PC-9 (cell line): ENCODE measurements around the gene IRF2. TPM values are rescaled to one million over a fixed set of nuclear protein-coding genes. Genes with fewer than 3 reads are reported as not detected.

Experiments used
- BruUV-seq: library from RNA; stranded (reverse); fragments of 400-500 nt; replicated peaks from 2 replicates; lab custom pipeline; 2021; lab: Mats Ljungman, UMichigan
- CTCF ChIA-PET: fragments of 300-600 bp; sonication (Branson Sonifier 250); formaldehyde crosslinking; loops from one replicate; lab custom pipeline; 2022; ENCODE audit warnings: antibody characterized with exemption; lab: Charles Lee
- POLR2A ChIA-PET: fragments of 300-600 bp; sonication (Branson Sonifier 250); formaldehyde crosslinking; loops from one replicate; lab custom pipeline; 2022; ENCODE audit warnings: antibody characterized with exemption; ENCODE audit not compliant: unreplicated experiment; lab: Charles Lee
- DNase-seq, 2 experiments: peaks; one replicate each; pipeline versions ENCODE4 v3.0.0 to v3.0.0-alpha.2; 2015 to 2022; ENCODE audit warnings: mixed read lengths in 1 of 2
- H2AFZ ChIP-seq: fragments of 200-600 bp; sonication (generic); 2 replicates; pipeline ENCODE4 v1.8.1; 2017; ENCODE audit warnings: antibody characterized with exemption
- H3F3A ChIP-seq: fragments of 200-600 bp; sonication (generic); 2 replicates; pipeline ENCODE4 v1.8.1; 2017; ENCODE audit warnings: antibody characterized with exemption, mild to moderate bottlenecking, low read depth; ENCODE audit not compliant: insufficient read depth
- H3K27ac ChIP-seq: fragments of 200-600 bp; sonication (generic); 2 replicates; pipeline ENCODE4 v1.6.1; 2016; ENCODE audit warnings: mixed run types
- H3K27me3 ChIP-seq: fragments of 200-600 bp; sonication (generic); 2 replicates; pipeline ENCODE4 v1.6.1; 2016; ENCODE audit warnings: low read depth, mixed run types; ENCODE audit not compliant: insufficient read depth
- H3K36me3 ChIP-seq: fragments of 200-600 bp; sonication (generic); 2 replicates; pipeline ENCODE4 v1.6.1; 2016; ENCODE audit warnings: low read depth, mixed run types
- H3K4me1 ChIP-seq: fragments of 200-600 bp; sonication (generic); replicated peaks from 2 replicates; pipeline ENCODE4 v1.6.1; 2016; ENCODE audit warnings: mixed run types; ENCODE audit not compliant: insufficient read depth
- H3K4me2 ChIP-seq: fragments of 200-600 bp; sonication (generic); 2 replicates; pipeline ENCODE4 v1.6.1; 2017; ENCODE audit warnings: mixed run types
- H3K4me3 ChIP-seq: fragments of 200-600 bp; sonication (generic); 2 replicates; pipeline ENCODE4 v1.6.1; 2016; ENCODE audit warnings: mixed run types
- H3K79me2 ChIP-seq: fragments of 200-600 bp; sonication (generic); 2 replicates; pipeline ENCODE4 v1.6.1; 2017; ENCODE audit warnings: low read depth, mixed run types
- H3K9me2 ChIP-seq: fragments of 200-600 bp; sonication (generic); 2 replicates; pipeline ENCODE4 v1.8.1; 2017; ENCODE audit warnings: mild to moderate bottlenecking; ENCODE audit not compliant: insufficient read depth
- H3K9me3 ChIP-seq: fragments of 200-600 bp; sonication (generic); 2 replicates; pipeline ENCODE4 v1.8.1; 2016; ENCODE audit warnings: low read depth; ENCODE audit not compliant: insufficient read depth
- H4K20me1 ChIP-seq: fragments of 200-600 bp; sonication (generic); 2 replicates; pipeline ENCODE4 v1.8.1; 2017; ENCODE audit not compliant: insufficient read depth
- EZH2 ChIP-seq: fragments of 200-600 bp; sonication (generic); IDR thresholded peaks from 2 replicates; pipeline ENCODE4 v1.8.0; 2017; ENCODE audit warnings: antibody characterized with exemption, low read depth
- intact Hi-C: fragments of 100-400 bp; cut with micrococcal nuclease; formaldehyde crosslinking; loops from one replicate; pipeline ENCODE4 v1.10.0; 2022; ENCODE audit not compliant: unreplicated experiment
- total RNA-seq: library from RNA; stranded (reverse); gene quantifications from 2 replicates; pipeline ENCODE4 v1.2.3, GENCODE V29; 2021
- TF ChIP-seq, protein P1 (sequence below): fragments of 200-600 bp; sonication (generic); conservative IDR thresholded peaks from 2 replicates; pipeline ENCODE4 v1.6.1; 2017; ENCODE audit warnings: mixed run types, antibody characterized with exemption, mild to moderate bottlenecking, moderate library complexity

Gene IRF2
- total RNA-seq, 1 experiment from 2014 or later = 34.4 TPM

DNA sequence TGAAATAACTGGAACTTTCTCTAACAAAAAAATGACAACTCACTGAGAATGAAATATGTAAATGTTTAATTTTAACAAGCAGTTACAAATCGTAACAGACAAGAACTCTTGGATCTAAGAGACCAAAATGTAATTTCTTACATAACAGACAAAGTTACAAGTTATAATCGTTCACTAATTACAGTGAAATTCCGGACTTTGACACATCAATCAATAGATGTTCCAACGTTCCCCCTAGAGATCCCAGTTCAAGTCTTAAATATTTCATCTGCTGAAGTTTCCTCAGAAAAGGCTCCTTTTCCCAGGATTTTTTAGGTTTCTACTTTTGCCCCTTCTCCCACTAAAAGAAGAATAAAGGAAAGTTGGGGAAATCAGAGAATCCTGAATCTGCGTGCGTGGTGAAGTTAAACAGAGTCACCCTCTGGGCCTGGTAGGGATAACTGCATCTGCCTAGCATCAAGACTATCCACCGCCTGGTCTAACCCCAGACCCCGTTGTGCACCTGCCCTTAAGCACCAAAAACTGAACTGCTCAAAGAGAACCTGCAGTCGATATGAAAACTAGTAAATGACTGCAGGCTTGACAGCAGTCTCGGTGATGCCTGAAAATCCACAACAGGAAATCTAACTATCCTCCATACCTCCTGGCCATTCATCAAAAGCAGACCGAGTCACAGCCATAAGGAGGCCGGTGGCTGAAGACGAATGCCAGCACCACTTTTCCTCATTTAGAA lies 2.3 kb downstream of the IRF2 start:
- intact Hi-C loops = loop anchor here (1.0 to 5.0 kb wide), 2 partner anchors 185 to 260 kb away; partner anchors contain the start of gene CENPU
- peaks cover 9% of the 10 kb centered on the region; the same call in 1 of the 2 replicates for H3F3A ChIP-seq
- H3K9me2 ChIP-seq = no peaks in the 10 kb centered on the region
- H3K27me3 ChIP-seq = no peaks in the 10 kb centered on the region
- H3K36me3 ChIP-seq = no peaks in the 10 kb centered on the region
- H2AFZ ChIP-seq = peak overlapping the region; percentile 87
- H3K4me3 ChIP-seq = peak overlapping the region; percentile 87
- H3K79me2 ChIP-seq = peaks cover 73% of the 10 kb centered on the region
- H3K9me3 ChIP-seq = no peaks in the 10 kb centered on the region
- TF ChIP-seq, protein P1, sequence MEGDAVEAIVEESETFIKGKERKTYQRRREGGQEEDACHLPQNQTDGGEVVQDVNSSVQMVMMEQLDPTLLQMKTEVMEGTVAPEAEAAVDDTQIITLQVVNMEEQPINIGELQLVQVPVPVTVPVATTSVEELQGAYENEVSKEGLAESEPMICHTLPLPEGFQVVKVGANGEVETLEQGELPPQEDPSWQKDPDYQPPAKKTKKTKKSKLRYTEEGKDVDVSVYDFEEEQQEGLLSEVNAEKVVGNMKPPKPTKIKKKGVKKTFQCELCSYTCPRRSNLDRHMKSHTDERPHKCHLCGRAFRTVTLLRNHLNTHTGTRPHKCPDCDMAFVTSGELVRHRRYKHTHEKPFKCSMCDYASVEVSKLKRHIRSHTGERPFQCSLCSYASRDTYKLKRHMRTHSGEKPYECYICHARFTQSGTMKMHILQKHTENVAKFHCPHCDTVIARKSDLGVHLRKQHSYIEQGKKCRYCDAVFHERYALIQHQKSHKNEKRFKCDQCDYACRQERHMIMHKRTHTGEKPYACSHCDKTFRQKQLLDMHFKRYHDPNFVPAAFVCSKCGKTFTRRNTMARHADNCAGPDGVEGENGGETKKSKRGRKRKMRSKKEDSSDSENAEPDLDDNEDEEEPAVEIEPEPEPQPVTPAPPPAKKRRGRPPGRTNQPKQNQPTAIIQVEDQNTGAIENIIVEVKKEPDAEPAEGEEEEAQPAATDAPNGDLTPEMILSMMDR = no peak
- no peak for TF ChIP-seq EZH2
- POLR2A ChIA-PET = interaction anchor here (0.6 kb wide), 1 partner anchor 102 kb away, joined by 3 read pairs; no protein-coding TSS in a partner anchor
- CTCF ChIA-PET = no interaction called here
- H4K20me1 ChIP-seq = no peaks in the 10 kb centered on the region
- BruUV-seq = TSS peak; percentile 38
- peak overlapping the region; percentile 68 for H3K27ac ChIP-seq
- H3K4me1 ChIP-seq = peaks cover 21% of the 10 kb centered on the region
- no peak for DNase-seq
- peak overlapping the region; percentile 96 for H3K4me2 ChIP-seq

DNA sequence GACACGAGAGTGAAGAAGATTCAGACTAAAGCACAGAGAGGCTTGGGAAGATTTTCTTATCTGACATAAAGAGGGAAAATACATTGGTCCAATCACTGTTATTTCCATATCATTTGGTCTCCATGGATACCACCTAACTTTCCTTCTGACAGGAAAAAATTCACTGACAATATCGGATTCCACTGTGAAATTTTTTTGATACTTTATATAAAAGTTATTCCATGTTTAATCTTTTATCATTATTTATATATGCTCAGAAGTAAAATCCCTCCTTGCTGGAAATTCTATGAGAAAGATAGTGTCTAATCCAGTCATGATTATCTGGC lies 3.6 kb downstream of the IRF2 start:
- Histone ChIP-seq H3K36me3 (no peaks in the 10 kb centered on the region), H3K27me3 (no peaks in the 10 kb centered on the region), H3K4me2 (no peak overlapping the region), H4K20me1 (no peaks in the 10 kb centered on the region), H3K27ac (no peak overlapping the region), H3F3A (peaks cover 9% of the 10 kb centered on the region; the same call in 1 of the 2 replicates), H2AFZ (no peak overlapping the region), H3K9me2 (no peaks in the 10 kb centered on the region), H3K4me3 (no peak overlapping the region), H3K4me1 (peaks cover 19% of the 10 kb centered on the region), H3K9me3 (no peaks in the 10 kb centered on the region), H3K79me2 (peaks cover 76% of the 10 kb centered on the region)
- CTCF ChIA-PET = no interaction called here
- POLR2A ChIA-PET = no interaction called here
- DNase-seq = no peak
- intact Hi-C loops = loop anchor here (5.0 kb wide), 1 partner anchor 262 kb away; the partner anchor contains the start of gene CENPU
- TF ChIP-seq EZH2 = no peak
- TF ChIP-seq, protein P1 = no peak
- no TSS peak for BruUV-seq

DNA sequence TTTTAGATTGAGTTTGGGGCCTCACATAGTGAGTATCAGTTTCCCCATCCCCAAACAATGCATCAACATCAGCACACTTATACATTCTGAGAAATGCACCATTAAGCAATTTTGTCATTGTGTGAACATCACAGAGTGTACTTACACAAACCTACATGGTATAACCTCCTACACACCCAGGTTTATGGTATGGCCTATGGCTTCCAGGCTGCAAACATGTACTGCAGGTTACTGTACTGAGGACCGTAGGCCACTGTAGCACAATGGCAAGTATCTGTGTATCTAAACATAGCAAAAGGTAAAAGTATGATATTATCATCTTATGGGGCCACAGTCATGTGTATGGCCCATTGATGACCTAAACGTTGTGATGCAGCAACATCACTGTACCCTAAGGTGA lies 7.7 kb downstream of the IRF2 start:
- Histone ChIP-seq H3K27ac (no peak overlapping the region), H3K4me3 (no peak overlapping the region)
- CTCF ChIA-PET = no interaction called here

More for the DNA sequence above, 7.7 kb downstream of the IRF2 start:
- intact Hi-C loops = no loop called here
- Histone ChIP-seq H4K20me1 (no peaks in the 10 kb centered on the region), H3F3A (no peaks in the 10 kb centered on the region), H3K9me2 (no peaks in the 10 kb centered on the region), H3K9me3 (no peaks in the 10 kb centered on the region), H3K4me1 (peaks cover 9% of the 10 kb centered on the region), H3K4me2 (no peak overlapping the region), H3K36me3 (no peaks in the 10 kb centered on the region), H2AFZ (no peak overlapping the region), H3K79me2 (peaks cover 48% of the 10 kb centered on the region), H3K27me3 (no peaks in the 10 kb centered on the region)
- POLR2A ChIA-PET = no interaction called here
- no TSS peak for BruUV-seq
- no peak for TF ChIP-seq EZH2
- TF ChIP-seq, protein P1 = no peak
- DNase-seq = no peak
